Peyer's patch (tissue), 4 donors: ENCODE data around the gene CELF4. TPM values are rescaled to one million over a fixed set of nuclear protein-coding genes. Genes with fewer than 3 reads are reported as not detected.

Source experiments
- DNase-seq, 3 donors: peaks; one replicate each; pipeline ENCODE4 v3.0.0-alpha.2; 2017 to 2019
- H3K27ac ChIP-seq, 4 donors: fragments of 200-600 bp; sonication (generic); one replicate each; pipeline ENCODE4 v1.5.1; 2016 to 2019
- H3K27me3 ChIP-seq, 2 donors: fragments of 200-600 bp; sonication (generic); one replicate each; pipeline ENCODE4 v1.5.1; 2019
- H3K36me3 ChIP-seq, 3 donors: fragments of 200-600 bp; sonication (generic); one replicate each; pipeline ENCODE4 v1.5.1; 2016 to 2019
- H3K4me1 ChIP-seq, 4 donors: fragments of 200-600 bp; sonication (generic); one replicate each; pipeline ENCODE4 v1.5.1; 2016 to 2019
- H3K4me3 ChIP-seq, 4 donors: fragments of 200-600 bp; sonication (generic); 1 replicate in 3 of 4; 2 replicates in 1 of 4; pipeline ENCODE4 v1.5.1; 2016 to 2019; ENCODE audit warnings: mild to moderate bottlenecking in 1 of 4
- H3K9me3 ChIP-seq, 4 donors: fragments of 200-600 bp; sonication (generic); one replicate each; pipeline ENCODE4 v1.5.1; 2016 to 2019; ENCODE audit warnings: mild to moderate bottlenecking in 1 of 4
- CTCF ChIP-seq, 6 experiments: fragments of 450-650 bp in 4 of 6; fragments of 200-600 bp in 2 of 6; sonication (generic) in 1 of 6; IDR thresholded peaks; one replicate each; pipeline ENCODE4 v1.5.1; 2017 to 2019; ENCODE audit warnings: antibody characterized with exemption in 6 of 6, mild to moderate bottlenecking in 3 of 6, moderate library complexity in 1 of 6
- POLR2A ChIP-seq, 2 donors: fragments of 450-650 bp; IDR thresholded peaks; one replicate each; pipeline ENCODE4 v1.5.1; 2017; ENCODE audit warnings: antibody characterized with exemption in 2 of 2, mild to moderate bottlenecking in 2 of 2, moderate library complexity in 2 of 2
- total RNA-seq, 4 donors: library from RNA; depleted of rRNA; stranded (reverse); fragments of >200 nt; gene quantifications; one replicate each; pipeline ENCODE4 v1.1.0, GENCODE V29; 2016

The CELF4 gene
- total RNA-seq, 4 donors from 2014 or later, result 0.35 to 4.8 TPM; not detected in 2

GRCh38 chr18:37445836-37446235 is 119.8 kb downstream of the CELF4 start:
- no peak overlapping the region for H3K4me3 ChIP-seq
- H3K27me3 ChIP-seq, result no peaks in the 10 kb centered on the region
- H3K36me3 ChIP-seq, result no peaks in the 10 kb centered on the region
- H3K27ac ChIP-seq, result no peak overlapping the region
- no peak for TF ChIP-seq POLR2A (IDR thresholded peaks at IDR 0.05)
- no peak for TF ChIP-seq CTCF (IDR thresholded peaks at IDR 0.05)
- no peak for DNase-seq
- H3K9me3 ChIP-seq, result no peaks in the 10 kb centered on the region
- H3K4me1 ChIP-seq, result no peaks in the 10 kb centered on the region

GRCh38 chr18:37445368-37445767 is 120.2 kb downstream of the CELF4 start:
- no peak for DNase-seq
- Histone ChIP-seq H3K27ac (no peak overlapping the region), H3K36me3 (no peaks in the 10 kb centered on the region), H3K9me3 (no peaks in the 10 kb centered on the region), H3K27me3 (no peaks in the 10 kb centered on the region), H3K4me3 (no peak overlapping the region), H3K4me1 (no peaks in the 10 kb centered on the region)
- no peak for TF ChIP-seq POLR2A (IDR thresholded peaks at IDR 0.05)
- no peak for TF ChIP-seq CTCF (IDR thresholded peaks at IDR 0.05)

GRCh38 chr18:37443325-37444055 is 122.1 kb downstream of the CELF4 start:
- no peaks in the 10 kb centered on the region for H3K9me3 ChIP-seq
- no peak for DNase-seq
- no peaks in the 10 kb centered on the region for H3K36me3 ChIP-seq
- no peaks in the 10 kb centered on the region for H3K4me1 ChIP-seq
- H3K27me3 ChIP-seq, result no peaks in the 10 kb centered on the region
- no peak overlapping the region for H3K4me3 ChIP-seq
- H3K27ac ChIP-seq, result no peak overlapping the region
- no peak for TF ChIP-seq POLR2A (IDR thresholded peaks at IDR 0.05)
- TF ChIP-seq CTCF (IDR thresholded peaks at IDR 0.05), result no peak

GRCh38 chr18:37442477-37442876 is 123.1 kb downstream of the CELF4 start:
- Histone ChIP-seq H3K27me3 (no peaks in the 10 kb centered on the region), H3K9me3 (peaks cover 0 to 5% (median 0%) of the 10 kb centered on the region in 4 donors), H3K4me3 (no peak overlapping the region), H3K4me1 (no peaks in the 10 kb centered on the region), H3K36me3 (no peaks in the 10 kb centered on the region), H3K27ac (no peak overlapping the region)
- TF ChIP-seq POLR2A (IDR thresholded peaks at IDR 0.05), result no peak
- TF ChIP-seq CTCF (IDR thresholded peaks at IDR 0.05), result no peak
- no peak for DNase-seq

GRCh38 chr18:37441821-37442220 is 123.8 kb downstream of the CELF4 start:
- H3K27ac ChIP-seq, result no peak overlapping the region
- no peaks in the 10 kb centered on the region for H3K27me3 ChIP-seq
- TF ChIP-seq POLR2A (IDR thresholded peaks at IDR 0.05) (no peak), CTCF (IDR thresholded peaks at IDR 0.05) (no peak)
- DNase-seq, result no peak
- H3K4me3 ChIP-seq, result no peak overlapping the region
- H3K36me3 ChIP-seq, result no peaks in the 10 kb centered on the region
- peaks cover 0 to 5% (median 0%) of the 10 kb centered on the region in 4 donors for H3K9me3 ChIP-seq
- H3K4me1 ChIP-seq, result no peaks in the 10 kb centered on the region
